ENCODE data around the gene ZPR1.

Gene ZPR1

DNA sequence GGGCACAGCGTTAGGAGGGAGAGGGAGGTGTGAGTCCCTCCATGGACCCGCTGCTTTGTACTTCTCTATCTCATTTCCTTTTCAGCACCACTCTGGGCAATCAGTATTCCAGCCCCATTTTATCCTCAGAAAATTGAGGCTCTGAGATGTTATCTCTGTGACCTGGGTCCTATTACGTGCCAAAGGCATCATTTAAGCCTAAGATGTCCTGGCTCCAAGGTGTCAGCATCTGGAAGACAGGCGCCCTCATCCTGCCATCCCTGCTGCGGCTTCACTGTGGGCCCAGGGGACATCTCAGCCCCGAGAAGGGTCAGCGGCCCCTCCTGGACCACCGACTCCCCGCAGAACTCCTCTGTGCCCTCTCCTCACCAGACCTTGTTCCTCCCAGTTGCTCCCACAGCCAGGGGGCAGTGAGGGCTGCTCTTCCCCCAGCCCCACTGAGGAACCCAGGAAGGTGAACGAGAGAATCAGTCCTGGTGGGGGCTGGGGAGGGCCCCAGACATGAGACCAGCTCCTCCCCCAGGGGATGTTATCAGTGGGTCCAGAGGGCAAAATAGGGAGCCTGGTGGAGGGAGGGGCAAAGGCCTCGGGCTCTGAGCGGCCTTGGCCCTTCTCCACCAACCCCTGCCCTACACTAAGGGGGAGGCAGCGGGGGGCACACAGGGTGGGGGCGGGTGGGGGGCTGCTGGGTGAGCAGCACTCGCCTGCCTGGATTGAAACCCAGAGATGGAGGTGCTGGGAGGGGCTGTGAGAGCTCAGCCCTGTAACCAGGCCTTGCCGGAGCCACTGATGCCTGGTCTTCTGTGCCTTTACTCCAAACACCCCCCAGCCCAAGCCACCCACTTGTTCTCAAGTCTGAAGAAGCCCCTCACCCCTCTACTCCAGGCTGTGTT lies 41.1 kb upstream of the ZPR1 start:
- TF ChIP-seq, protein P1, sequence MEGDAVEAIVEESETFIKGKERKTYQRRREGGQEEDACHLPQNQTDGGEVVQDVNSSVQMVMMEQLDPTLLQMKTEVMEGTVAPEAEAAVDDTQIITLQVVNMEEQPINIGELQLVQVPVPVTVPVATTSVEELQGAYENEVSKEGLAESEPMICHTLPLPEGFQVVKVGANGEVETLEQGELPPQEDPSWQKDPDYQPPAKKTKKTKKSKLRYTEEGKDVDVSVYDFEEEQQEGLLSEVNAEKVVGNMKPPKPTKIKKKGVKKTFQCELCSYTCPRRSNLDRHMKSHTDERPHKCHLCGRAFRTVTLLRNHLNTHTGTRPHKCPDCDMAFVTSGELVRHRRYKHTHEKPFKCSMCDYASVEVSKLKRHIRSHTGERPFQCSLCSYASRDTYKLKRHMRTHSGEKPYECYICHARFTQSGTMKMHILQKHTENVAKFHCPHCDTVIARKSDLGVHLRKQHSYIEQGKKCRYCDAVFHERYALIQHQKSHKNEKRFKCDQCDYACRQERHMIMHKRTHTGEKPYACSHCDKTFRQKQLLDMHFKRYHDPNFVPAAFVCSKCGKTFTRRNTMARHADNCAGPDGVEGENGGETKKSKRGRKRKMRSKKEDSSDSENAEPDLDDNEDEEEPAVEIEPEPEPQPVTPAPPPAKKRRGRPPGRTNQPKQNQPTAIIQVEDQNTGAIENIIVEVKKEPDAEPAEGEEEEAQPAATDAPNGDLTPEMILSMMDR (IDR thresholded peaks at IDR 0.05; ENCODE audit: low read depth, low read length) = no peak
- DNase-seq (ENCODE audit: low read depth, low spot score) = no peak
- in situ Hi-C loops (cut with HindIII; ENCODE audit: low sequenced_read_pairs) = no loop called here
- no peak overlapping the region for H3K4me3 ChIP-seq (ENCODE audit: low read depth, low read length)

DNA sequence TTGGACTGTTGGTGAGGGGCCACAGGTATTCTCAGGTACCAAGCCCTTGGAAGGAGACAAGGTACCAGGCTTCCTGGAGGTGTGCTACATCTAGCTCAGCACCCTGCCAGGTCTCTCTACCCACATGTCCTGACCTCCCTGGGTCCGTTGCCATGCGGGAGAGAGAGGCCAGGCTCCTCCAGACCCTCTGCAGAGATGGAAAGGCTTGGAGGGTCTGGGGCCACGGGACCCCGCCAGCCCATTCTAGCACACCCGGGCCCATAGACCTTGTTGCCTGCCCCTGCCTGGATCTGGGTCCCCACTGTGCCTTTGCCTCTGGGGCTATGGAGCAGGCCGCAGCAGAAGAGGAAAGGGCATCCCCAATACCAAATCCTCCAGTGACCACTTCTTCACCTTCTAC lies 39.6 kb upstream of the ZPR1 start:
- in situ Hi-C loops (cut with HindIII; ENCODE audit: low sequenced_read_pairs) = no loop called here

DNA sequence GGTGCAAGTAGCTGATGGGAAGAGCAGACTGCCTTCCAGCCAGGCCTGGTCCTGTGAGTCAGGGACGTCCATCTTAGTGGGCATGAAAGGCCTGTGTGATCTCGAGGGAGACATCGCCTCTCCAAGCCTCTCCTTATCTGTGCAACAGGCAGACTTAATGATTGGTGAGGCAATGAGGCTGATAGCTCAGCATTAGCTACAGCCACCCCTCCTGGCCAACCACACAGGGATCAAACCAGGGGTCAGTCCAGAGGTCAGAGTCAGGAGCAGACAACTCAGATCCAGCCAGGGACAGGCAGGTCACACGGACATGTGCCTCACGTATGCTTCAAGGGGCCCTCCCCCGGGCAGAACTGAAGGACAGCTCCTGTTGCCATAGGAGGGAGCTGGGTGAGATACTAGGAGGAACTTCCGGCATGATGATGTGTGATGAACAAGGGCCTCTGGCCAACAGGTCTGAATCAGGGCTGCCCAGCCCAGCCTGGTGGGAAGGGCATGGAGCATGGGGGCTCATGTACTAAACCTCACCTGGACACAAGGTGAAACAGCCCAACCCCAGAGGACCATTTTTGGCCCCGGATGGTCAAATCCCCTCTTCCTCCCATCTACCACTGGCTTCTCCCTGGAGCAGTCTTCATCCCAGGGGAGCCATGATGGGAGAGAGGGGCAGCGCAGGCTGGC lies 39.1 kb upstream of the ZPR1 start:
- in situ Hi-C loops (cut with HindIII; ENCODE audit: low sequenced_read_pairs) = no loop called here
- TF ChIP-seq, protein P1 (IDR thresholded peaks at IDR 0.05; ENCODE audit: low read depth, low read length) = no peak
- DNase-seq (ENCODE audit: low read depth, low spot score) = no peak
- H3K4me3 ChIP-seq (ENCODE audit: low read depth, low read length) = no peak overlapping the region

More for the DNA sequence above, 39.6 kb upstream of the ZPR1 start:
- TF ChIP-seq, protein P1 (IDR thresholded peaks at IDR 0.05; ENCODE audit: low read depth, low read length) = no peak
- DNase-seq (ENCODE audit: low read depth, low spot score) = no peak
- H3K4me3 ChIP-seq (ENCODE audit: low read depth, low read length) = no peak overlapping the region

DNA sequence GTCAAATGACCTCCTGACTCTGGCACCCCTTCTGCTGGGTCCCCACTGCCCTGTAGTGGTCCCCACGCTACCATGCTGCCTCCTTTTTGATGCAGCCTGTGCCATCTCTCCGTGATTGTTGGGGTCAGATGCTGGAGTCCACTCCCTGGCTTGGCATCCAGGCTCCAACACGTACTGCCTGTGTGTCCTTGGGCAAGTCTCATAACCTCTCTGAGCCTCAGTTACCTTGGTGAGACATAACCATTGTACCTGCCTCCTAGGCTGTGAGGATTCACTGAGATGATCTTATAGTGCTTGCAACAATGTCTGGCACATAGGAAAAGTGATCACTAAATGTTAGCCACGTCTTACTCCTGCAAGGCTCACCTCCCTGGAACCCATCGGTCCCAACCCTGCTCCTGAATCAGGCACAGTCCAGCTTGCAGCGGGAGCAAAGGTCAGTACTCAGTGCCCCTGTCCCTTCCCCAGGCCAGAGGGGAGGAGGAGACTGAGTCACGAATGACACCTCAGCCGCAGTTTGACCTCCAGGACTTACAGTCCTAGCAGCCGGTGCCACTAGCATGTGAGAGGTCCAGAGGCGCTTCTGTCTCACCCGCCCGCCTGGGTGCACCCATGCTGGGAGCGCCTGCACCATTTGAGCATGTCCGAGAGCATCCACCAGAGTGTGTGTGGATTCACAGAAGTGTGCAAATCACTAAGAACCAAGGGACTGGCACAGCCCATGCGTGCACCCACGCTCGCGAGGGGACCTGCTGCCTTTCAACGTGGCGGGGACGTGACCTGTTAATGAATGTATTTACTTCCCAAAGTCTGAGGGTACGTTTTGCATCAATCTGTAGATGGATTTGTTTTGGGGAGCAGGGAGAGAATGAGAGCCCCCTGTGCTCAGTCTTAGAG lies 38.3 kb upstream of the ZPR1 start:
- TF ChIP-seq, protein P1 (IDR thresholded peaks at IDR 0.05; ENCODE audit: low read depth, low read length) = no peak
- in situ Hi-C loops (cut with HindIII; ENCODE audit: low sequenced_read_pairs) = no loop called here
- no peak for DNase-seq (ENCODE audit: low read depth, low spot score)
- H3K4me3 ChIP-seq (ENCODE audit: low read depth, low read length) = no peak overlapping the region

DNA sequence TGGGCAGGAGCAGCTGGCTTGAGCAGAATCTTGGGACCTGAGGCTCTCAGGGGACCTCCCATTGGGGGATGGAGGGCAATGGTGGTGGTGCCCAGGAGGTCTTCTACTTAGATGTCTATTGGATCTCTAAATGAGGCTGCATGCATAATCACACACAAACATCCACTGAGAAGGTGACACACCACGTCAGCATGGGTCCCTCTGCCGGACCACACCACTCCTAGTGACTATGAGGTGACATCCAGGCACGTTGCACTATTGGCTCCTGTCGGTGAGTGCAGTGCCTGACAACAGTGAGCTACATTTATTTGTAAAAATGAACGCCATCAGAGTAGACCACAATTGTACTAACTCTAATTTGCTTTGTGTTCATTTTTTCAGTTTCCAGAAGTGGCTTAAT lies 37.6 kb upstream of the ZPR1 start:
- H3K4me3 ChIP-seq (ENCODE audit: low read depth, low read length) = no peak overlapping the region
- no peak for DNase-seq (ENCODE audit: low read depth, low spot score)
- TF ChIP-seq, protein P1 (IDR thresholded peaks at IDR 0.05; ENCODE audit: low read depth, low read length) = no peak
- in situ Hi-C loops (cut with HindIII; ENCODE audit: low sequenced_read_pairs) = no loop called here

All from astrocyte of the spinal cord (primary cell).